Activated naive CD4-positive, alpha-beta T cell treated with anti-CD3 and anti-CD28 coated beads, Interleukin-2, amount 50 U/mL, for 24 hours (primary cell): ENCODE results near the gene AFDN.

Experiments used
- H3K27ac Mint-ChIP-seq: one replicate; pipeline ENCODE4 v1.8.0; 2021; ENCODE audit warnings: mild to moderate bottlenecking, mixed read lengths
- H3K27me3 Mint-ChIP-seq: one replicate; pipeline ENCODE4 v1.8.0; 2021; ENCODE audit warnings: mixed read lengths
- H3K36me3 Mint-ChIP-seq: one replicate; pipeline ENCODE4 v1.8.0; 2021; ENCODE audit warnings: mixed read lengths
- H3K4me1 Mint-ChIP-seq: one replicate; pipeline ENCODE4 v1.8.0; 2021; ENCODE audit warnings: mixed read lengths
- H3K4me3 Mint-ChIP-seq: one replicate; pipeline ENCODE4 v1.8.0; 2021; ENCODE audit warnings: mild to moderate bottlenecking, mixed read lengths
- H3K9me3 Mint-ChIP-seq: one replicate; pipeline ENCODE4 v1.8.0; 2021; ENCODE audit warnings: mixed read lengths

AFDN gene

GRCh38 chr6:167949121-167949684 is 122.5 kb downstream of the AFDN start:
- no peaks in the 10 kb centered on the region for H3K9me3 Mint-ChIP-seq
- no peaks in the 10 kb centered on the region for H3K36me3 Mint-ChIP-seq
- no peaks in the 10 kb centered on the region for H3K4me1 Mint-ChIP-seq
- no peak overlapping the region for H3K4me3 Mint-ChIP-seq
- H3K27me3 Mint-ChIP-seq, result no peaks in the 10 kb centered on the region
- no peak overlapping the region for H3K27ac Mint-ChIP-seq

- H3K36me3 Mint-ChIP-seq, result no peaks in the 10 kb centered on the region
- no peaks in the 10 kb centered on the region for H3K4me1 Mint-ChIP-seq
- H3K4me3 Mint-ChIP-seq, result no peak overlapping the region
- no peaks in the 10 kb centered on the region for H3K27me3 Mint-ChIP-seq
- H3K9me3 Mint-ChIP-seq, result no peaks in the 10 kb centered on the region
- H3K27ac Mint-ChIP-seq, result no peak overlapping the region
Measured at GRCh38 chr6:167951781-167952511, 125.2 kb downstream of the AFDN start.

- no peak overlapping the region for H3K27ac Mint-ChIP-seq
- no peak overlapping the region for H3K4me3 Mint-ChIP-seq
- no peaks in the 10 kb centered on the region for H3K36me3 Mint-ChIP-seq
- no peaks in the 10 kb centered on the region for H3K27me3 Mint-ChIP-seq
- no peaks in the 10 kb centered on the region for H3K4me1 Mint-ChIP-seq
- no peaks in the 10 kb centered on the region for H3K9me3 Mint-ChIP-seq
Measured at GRCh38 chr6:167952512-167952859, 125.8 kb downstream of the AFDN start.

GRCh38 chr6:167953551-167953950 is 126.8 kb downstream of the AFDN start:
- Mint-ChIP-seq H3K4me3 (no peak overlapping the region), H3K27ac (no peak overlapping the region), H3K9me3 (no peaks in the 10 kb centered on the region), H3K4me1 (no peaks in the 10 kb centered on the region), H3K36me3 (no peaks in the 10 kb centered on the region), H3K27me3 (no peaks in the 10 kb centered on the region)

- H3K9me3 Mint-ChIP-seq, result no peaks in the 10 kb centered on the region
- H3K4me1 Mint-ChIP-seq, result no peaks in the 10 kb centered on the region
- H3K27me3 Mint-ChIP-seq, result no peaks in the 10 kb centered on the region
- no peak overlapping the region for H3K4me3 Mint-ChIP-seq
- no peak overlapping the region for H3K27ac Mint-ChIP-seq
- H3K36me3 Mint-ChIP-seq, result no peaks in the 10 kb centered on the region
Measured at GRCh38 chr6:167954151-167954550, 127.4 kb downstream of the AFDN start.

GRCh38 chr6:167956491-167956890 is 129.8 kb downstream of the AFDN start:
- Mint-ChIP-seq H3K27ac (no peak overlapping the region), H3K27me3 (no peaks in the 10 kb centered on the region), H3K4me1 (no peaks in the 10 kb centered on the region), H3K9me3 (no peaks in the 10 kb centered on the region), H3K36me3 (no peaks in the 10 kb centered on the region), H3K4me3 (no peak overlapping the region)

- no peak overlapping the region for H3K27ac Mint-ChIP-seq
- no peaks in the 10 kb centered on the region for H3K9me3 Mint-ChIP-seq
- no peaks in the 10 kb centered on the region for H3K27me3 Mint-ChIP-seq
- H3K36me3 Mint-ChIP-seq, result no peaks in the 10 kb centered on the region
- H3K4me3 Mint-ChIP-seq, result no peak overlapping the region
- no peaks in the 10 kb centered on the region for H3K4me1 Mint-ChIP-seq
Measured at GRCh38 chr6:167956983-167957492, 130.3 kb downstream of the AFDN start.

GRCh38 chr6:167957626-167958025 is 130.9 kb downstream of the AFDN start:
- Mint-ChIP-seq H3K27ac (no peak overlapping the region), H3K4me1 (no peaks in the 10 kb centered on the region), H3K27me3 (no peaks in the 10 kb centered on the region), H3K36me3 (no peaks in the 10 kb centered on the region), H3K4me3 (no peak overlapping the region), H3K9me3 (no peaks in the 10 kb centered on the region)

- no peak overlapping the region for H3K27ac Mint-ChIP-seq
- no peaks in the 10 kb centered on the region for H3K9me3 Mint-ChIP-seq
- no peaks in the 10 kb centered on the region for H3K36me3 Mint-ChIP-seq
- no peaks in the 10 kb centered on the region for H3K27me3 Mint-ChIP-seq
- no peaks in the 10 kb centered on the region for H3K4me1 Mint-ChIP-seq
- H3K4me3 Mint-ChIP-seq, result no peak overlapping the region
Measured at GRCh38 chr6:167960579-167960978, 133.9 kb downstream of the AFDN start.

GRCh38 chr6:167962711-167963110 is 136.0 kb downstream of the AFDN start:
- H3K4me3 Mint-ChIP-seq, result no peak overlapping the region
- no peak overlapping the region for H3K27ac Mint-ChIP-seq
- H3K36me3 Mint-ChIP-seq, result no peaks in the 10 kb centered on the region
- no peaks in the 10 kb centered on the region for H3K4me1 Mint-ChIP-seq
- H3K27me3 Mint-ChIP-seq, result no peaks in the 10 kb centered on the region
- H3K9me3 Mint-ChIP-seq, result no peaks in the 10 kb centered on the region

- Mint-ChIP-seq H3K27ac (no peak overlapping the region), H3K36me3 (no peaks in the 10 kb centered on the region), H3K27me3 (no peaks in the 10 kb centered on the region), H3K4me1 (no peaks in the 10 kb centered on the region), H3K9me3 (no peaks in the 10 kb centered on the region), H3K4me3 (no peak overlapping the region)
Measured at GRCh38 chr6:167963589-167964057, 136.9 kb downstream of the AFDN start.

- H3K36me3 Mint-ChIP-seq, result no peaks in the 10 kb centered on the region
- no peaks in the 10 kb centered on the region for H3K27me3 Mint-ChIP-seq
- H3K9me3 Mint-ChIP-seq, result no peaks in the 10 kb centered on the region
- H3K27ac Mint-ChIP-seq, result no peak overlapping the region
- H3K4me3 Mint-ChIP-seq, result no peak overlapping the region
- no peaks in the 10 kb centered on the region for H3K4me1 Mint-ChIP-seq
Measured at GRCh38 chr6:167965592-167966539, 139.2 kb downstream of the AFDN start.

GRCh38 chr6:167966540-167966905 is 139.8 kb downstream of the AFDN start:
- Mint-ChIP-seq H3K27me3 (no peaks in the 10 kb centered on the region), H3K4me1 (no peaks in the 10 kb centered on the region), H3K36me3 (no peaks in the 10 kb centered on the region), H3K27ac (no peak overlapping the region), H3K4me3 (no peak overlapping the region), H3K9me3 (no peaks in the 10 kb centered on the region)

- Mint-ChIP-seq H3K4me1 (no peaks in the 10 kb centered on the region), H3K27ac (no peak overlapping the region), H3K9me3 (no peaks in the 10 kb centered on the region), H3K4me3 (no peak overlapping the region), H3K36me3 (no peaks in the 10 kb centered on the region), H3K27me3 (no peaks in the 10 kb centered on the region)
Measured at GRCh38 chr6:167968091-167968490, 141.4 kb downstream of the AFDN start.

GRCh38 chr6:167970230-167970629 is 143.5 kb downstream of the AFDN start:
- Mint-ChIP-seq H3K4me1 (no peaks in the 10 kb centered on the region), H3K27me3 (peaks cover 2% of the 10 kb centered on the region), H3K9me3 (no peaks in the 10 kb centered on the region), H3K4me3 (no peak overlapping the region), H3K27ac (no peak overlapping the region), H3K36me3 (no peaks in the 10 kb centered on the region)

- Mint-ChIP-seq H3K9me3 (no peaks in the 10 kb centered on the region), H3K36me3 (no peaks in the 10 kb centered on the region), H3K4me1 (no peaks in the 10 kb centered on the region), H3K4me3 (no peak overlapping the region), H3K27me3 (peaks cover 2% of the 10 kb centered on the region), H3K27ac (no peak overlapping the region)
Measured at GRCh38 chr6:167972193-167972592, 145.5 kb downstream of the AFDN start.
